Measurements from ENCODE around the gene PRKCH. TPM values are rescaled to one million over a fixed set of nuclear protein-coding genes. Genes with fewer than 3 reads are reported as not detected.

The PRKCH gene
- total and polyA plus RNA-seq, 10 of the 15 experiments (the other 5 are each of a cell fraction or from before 2014, with no cell fraction given) = 10.7 to 140 (median 33.2) TPM

- POLR2A ChIA-PET = interaction anchor here (0.6 to 1.5 kb wide), 5 partner anchors 10 to 30 kb away, joined by 3 to 5 read pairs (median 4); no protein-coding TSS in a partner anchor
- RAD21 ChIA-PET (ENCODE audit: unreplicated experiment) = interaction anchor here (1.0 kb wide), 2 partner anchors 24 to 97 kb away, joined by 3 to 4 read pairs; no protein-coding TSS in a partner anchor
- ATAC-seq = no peak
- SMC1A ChIA-PET (ENCODE audit: uncharacterized antibody, unreplicated experiment) = interaction anchor here (0.8 to 5.0 kb wide), 5 partner anchors 10 to 37 kb away, joined by 3 to 31 read pairs (median 4); no protein-coding TSS in a partner anchor
- Histone ChIP-seq H3K4me2 (ENCODE audit: control insufficient read depth, insufficient read depth) (no peak overlapping the region), H3K36me3 (ENCODE audit: control insufficient read depth in 2 of 2, insufficient read depth in 2 of 2, low read length in 1 of 2) (peaks cover 0 to 4% of the 10 kb centered on the region in 2 experiments; a peak in 2 of 4 replicates), H3K9ac (ENCODE audit: control insufficient read depth, insufficient read depth, low read length) (no peak overlapping the region), H3K27me3 (replicated peaks in 1 of 2; ENCODE audit: control insufficient read depth in 2 of 2, insufficient read depth in 2 of 2, low read length in 1 of 2) (no peaks in the 10 kb centered on the region), H3K27ac (ENCODE audit: control insufficient read depth, insufficient read depth) (no peak overlapping the region), H4K20me1 (ENCODE audit: control insufficient read depth, insufficient read depth) (no peaks in the 10 kb centered on the region), H3K4me3 (no peak overlapping the region), H2AFZ (ENCODE audit: control insufficient read depth, low read depth, low read length) (no peak overlapping the region), H3K79me2 (ENCODE audit: control insufficient read depth, insufficient read depth, low read length) (peaks cover 54% of the 10 kb centered on the region), H3K9me3 (replicated peaks; ENCODE audit: control insufficient read depth, insufficient read depth, low read length) (peaks cover 33% of the 10 kb centered on the region), H3K4me1 (ENCODE audit: control insufficient read depth, insufficient read depth, low read length) (peaks cover 13% of the 10 kb centered on the region)
- CTCF ChIA-PET = interaction anchor here (0.8 to 2.0 kb wide), 4 partner anchors 9 to 64 kb away, joined by 3 to 5 read pairs (median 4); no protein-coding TSS in a partner anchor
- no peak for DNase-seq (ENCODE audit: low read depth, low spot score)
- no peak for FAIRE-seq
- in situ Hi-C loops (cut with MboI) (loop anchor here (25.0 kb wide), 1 partner anchor 114 kb away; the partner anchor contains the start of gene PRKCH), intact Hi-C loops (cut with micrococcal nuclease; ENCODE audit: unreplicated experiment) (no loop called here)
- BruUV-seq (replicated peaks) = no TSS peak
- TF ChIP-seq CHD1 (IDR thresholded peaks at IDR 0.05; ENCODE audit: low read depth, low read length) = no peak
- TF ChIP-seq IRF4 (IDR thresholded peaks at IDR 0.05; ENCODE audit: low read depth, low read length) = no peak
- TF ChIP-seq ZBTB11 (CRISPR knock-in tag; IDR thresholded peaks at IDR 0.05) = no peak
- no peak for TF ChIP-seq TAF1 (IDR thresholded peaks at IDR 0.05; ENCODE audit: borderline replicate concordance, low read depth, low read length)
- TF ChIP-seq RBBP5 (conservative IDR thresholded peaks at IDR 0.05) = no peak
- TF ChIP-seq HCFC1 (IDR thresholded peaks at IDR 0.05; ENCODE audit: low read length) = no peak
- TF ChIP-seq FOS (IDR thresholded peaks at IDR 0.05; ENCODE audit: borderline replicate concordance, extremely low read depth, insufficient read length) = no peak
- TF ChIP-seq NFXL1 (IDR thresholded peaks at IDR 0.05; ENCODE audit: borderline replicate concordance) = no peak
- TF ChIP-seq NFYB (IDR thresholded peaks at IDR 0.05; ENCODE audit: insufficient read depth, low read depth, low read length) = no peak
- TF ChIP-seq MEF2A (IDR thresholded peaks at IDR 0.05; ENCODE audit: insufficient read depth, low read depth, low read length) = no peak
- TF ChIP-seq MYC (IDR thresholded peaks at IDR 0.05; ENCODE audit: insufficient read depth, insufficient read length, insufficient replicate concordance, low read length, severe bottlenecking) = no peak
- TF ChIP-seq ZSCAN29 (IDR thresholded peaks at IDR 0.05) = no peak
- no peak for TF ChIP-seq PAX5 (IDR thresholded peaks at IDR 0.05; ENCODE audit: borderline replicate concordance, low read depth, low read length)
- TF ChIP-seq HDAC2 (IDR thresholded peaks at IDR 0.05) = no peak
- no peak for TF ChIP-seq POLR2AphosphoS2 (IDR thresholded peaks at IDR 0.05; ENCODE audit: low read depth, low read length)
- TF ChIP-seq GABPA (IDR thresholded peaks at IDR 0.05; ENCODE audit: low read depth) = no peak
- TF ChIP-seq ZNF687 (IDR thresholded peaks at IDR 0.05) = no peak
- WGBS (ENCODE audit: insufficient coverage, insufficient replicate concordance, low lambda C conversion rate, missing lambda C conversion rate) = 100% methylated on average over 1 of the region's 1 CpG
These were observed 104.7 kb downstream of the PRKCH start for GRCh38 chr14:61426048-61426447.

Measured in GM12878 (cell line).